ENCODE data around the gene SSTR3.
"Not testable (repeated sequence)": the region's sequence is repeated elsewhere in the genome, so short reads cannot be mapped to it uniquely, and the experiment has no call there.

The SSTR3 gene

DNA sequence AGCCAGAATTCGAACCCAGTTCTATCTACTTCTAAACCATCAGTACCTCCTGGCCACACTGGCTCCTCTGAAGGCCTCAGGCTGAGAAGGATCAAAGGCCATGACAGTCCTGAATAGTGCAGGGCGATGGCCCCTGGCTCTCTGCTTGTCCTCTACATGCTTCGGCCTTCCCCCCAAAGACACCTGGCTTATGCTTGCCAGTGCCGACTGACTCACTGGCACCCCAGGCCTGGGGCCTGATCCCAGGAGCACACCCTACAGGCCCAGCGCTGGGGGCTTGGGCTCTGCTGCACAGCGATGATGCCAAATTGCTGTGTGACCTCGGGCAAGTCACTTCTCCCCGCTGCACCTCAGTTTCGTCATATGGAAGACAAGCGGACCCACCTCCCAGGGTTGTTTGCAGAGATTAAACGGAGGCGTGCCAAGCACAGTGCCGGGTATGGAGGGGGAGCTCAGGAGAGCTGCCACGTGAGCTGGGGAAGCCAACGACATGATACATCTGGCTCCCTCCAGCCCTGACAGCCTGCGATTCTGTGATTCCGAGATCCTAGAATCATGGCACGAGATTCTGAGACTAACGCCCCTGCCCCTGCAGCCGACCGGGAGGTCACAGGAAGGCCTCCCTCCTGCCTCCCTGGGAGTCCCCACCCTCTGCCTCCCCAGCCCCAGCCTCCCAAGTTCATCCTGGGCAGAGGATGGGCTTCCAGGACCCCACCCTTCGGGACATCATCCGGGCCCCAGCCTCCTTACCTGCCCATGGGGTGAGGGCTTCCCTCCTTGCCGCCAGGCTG is 1.0 kb downstream of the SSTR3 start:
- DNase-seq (ENCODE audit: low read depth, low spot score) = no peak

DNA sequence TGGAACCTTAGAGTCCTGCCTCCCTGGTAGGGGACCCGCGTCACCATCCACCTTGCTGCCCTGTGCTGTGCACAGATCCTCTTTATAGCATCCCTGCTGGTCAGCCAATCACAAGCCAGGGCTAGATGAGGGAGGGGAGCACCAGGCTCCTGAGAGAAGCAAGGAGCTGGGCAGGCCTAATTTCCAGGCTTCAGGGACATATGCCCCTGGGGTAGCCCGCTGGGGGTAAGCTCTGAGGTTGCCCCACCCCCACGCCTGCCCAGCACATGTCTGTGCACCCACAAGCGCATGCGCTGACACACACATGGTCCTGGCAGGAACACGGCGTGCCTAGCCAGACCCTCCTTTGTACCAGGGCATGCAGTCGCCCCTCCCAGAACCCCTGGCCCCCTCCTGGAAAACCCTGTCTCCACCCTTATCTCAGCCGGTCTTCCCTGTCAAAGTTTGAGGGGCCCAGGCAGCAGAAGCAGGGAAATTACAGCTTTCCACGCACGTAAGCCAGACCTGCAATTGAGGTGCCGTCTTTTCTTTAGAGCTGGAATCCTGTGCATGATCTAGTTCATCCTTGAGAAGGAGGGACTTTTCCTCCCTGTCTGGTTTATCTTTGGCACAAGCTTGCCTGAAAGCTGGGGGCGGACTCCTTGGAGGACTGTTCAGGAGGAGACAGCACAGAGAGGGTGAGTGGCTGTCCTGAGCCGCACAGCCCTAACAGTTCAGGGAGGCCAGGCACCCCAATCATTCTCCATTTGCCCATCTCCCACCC is 2.1 kb downstream of the SSTR3 start:
- DNase-seq (ENCODE audit: low read depth, low spot score) = no peak

DNA sequence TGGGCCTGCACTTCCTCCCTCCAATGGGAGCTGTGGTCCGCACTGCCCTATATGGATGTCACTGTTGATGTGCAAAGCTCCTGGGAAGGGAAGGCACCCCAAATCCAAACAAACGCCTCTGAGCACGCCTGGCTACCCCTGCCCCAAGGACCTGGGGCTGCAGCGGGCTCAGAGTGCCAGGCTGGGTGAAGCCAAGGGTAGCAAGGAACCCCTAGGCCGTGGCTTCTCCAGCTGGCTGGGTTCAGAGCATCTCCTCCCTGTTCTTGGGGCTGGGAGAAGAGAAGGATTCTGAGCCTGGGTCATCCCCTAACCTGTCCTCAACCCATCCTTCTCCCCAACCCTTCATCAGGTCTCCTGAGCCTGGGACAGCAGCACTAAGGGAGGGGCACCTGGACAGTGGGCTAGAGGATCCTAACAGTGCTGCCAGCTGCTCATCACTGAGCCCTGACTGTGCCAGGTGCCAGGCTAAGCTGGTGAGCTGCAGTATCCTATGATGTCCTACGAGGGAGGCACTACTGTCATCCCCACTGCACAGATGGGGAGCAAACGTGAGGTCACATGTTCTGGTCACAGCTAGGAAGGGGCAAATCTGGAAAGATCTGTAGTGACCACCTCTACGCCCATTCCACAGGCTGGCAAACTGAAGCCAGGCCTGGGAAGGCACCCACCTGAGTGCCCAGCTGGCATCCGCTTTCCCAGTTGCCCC is 3.0 kb downstream of the SSTR3 start:
- no peak for DNase-seq (ENCODE audit: low read depth, low spot score)

DNA sequence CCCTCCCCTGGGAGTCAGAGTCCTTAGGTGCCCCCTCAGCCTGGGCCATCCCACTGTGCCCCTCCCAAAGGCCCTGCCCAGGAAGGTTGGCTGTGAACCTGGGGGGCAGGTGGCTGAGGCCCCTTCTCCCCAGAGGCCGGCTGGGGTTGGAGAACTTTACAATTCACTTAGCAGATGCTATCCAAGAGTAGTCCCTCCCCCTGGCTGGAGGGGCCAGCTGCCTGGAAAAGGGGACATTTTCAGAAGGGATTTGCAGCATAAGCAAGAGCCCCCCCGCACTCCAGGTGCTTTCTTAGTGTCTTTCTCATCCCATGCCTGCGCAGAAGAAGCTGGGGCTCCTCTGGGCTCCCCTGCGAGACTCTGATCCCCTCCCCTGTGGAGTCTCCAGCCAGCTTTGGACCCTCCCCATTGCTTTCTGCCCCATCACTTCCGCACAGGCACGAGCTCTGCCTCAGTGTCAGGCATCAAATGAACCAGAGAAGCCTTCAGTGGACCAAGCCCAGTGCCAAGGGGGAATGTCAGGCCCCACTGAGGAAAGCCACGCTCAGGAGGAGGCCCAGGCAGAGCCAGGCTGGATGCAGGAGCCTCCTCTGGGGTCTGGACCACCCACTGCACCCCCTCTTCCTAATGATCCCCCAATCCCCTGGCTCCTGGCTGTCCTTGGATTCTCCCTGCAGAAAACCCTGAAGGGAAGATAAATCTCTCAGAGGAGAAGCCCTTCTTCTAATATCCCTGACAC is 3.7 kb downstream of the SSTR3 start:
- DNase-seq (ENCODE audit: low read depth, low spot score) = no peak

DNA sequence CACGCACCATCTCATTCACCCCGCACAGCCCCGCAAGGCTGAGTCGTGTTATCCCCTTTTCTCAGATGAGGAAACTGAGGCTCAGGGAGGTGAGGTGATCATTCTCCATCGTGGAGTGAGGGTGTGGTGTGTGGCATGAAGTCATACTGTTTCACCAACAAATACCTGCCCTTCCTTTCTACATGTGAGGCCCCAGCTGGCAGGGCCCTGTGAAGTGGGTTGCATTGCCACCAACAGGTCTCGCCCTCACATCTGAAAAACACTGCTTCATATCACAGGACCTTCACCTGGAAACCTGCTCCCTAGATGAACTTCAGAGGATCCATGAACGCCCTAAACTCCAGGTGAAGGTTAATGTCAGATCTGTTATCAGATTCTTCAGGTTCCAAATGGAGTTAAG is 4.3 kb downstream of the SSTR3 start:
- DNase-seq (ENCODE audit: low read depth, low spot score) = no peak

DNA sequence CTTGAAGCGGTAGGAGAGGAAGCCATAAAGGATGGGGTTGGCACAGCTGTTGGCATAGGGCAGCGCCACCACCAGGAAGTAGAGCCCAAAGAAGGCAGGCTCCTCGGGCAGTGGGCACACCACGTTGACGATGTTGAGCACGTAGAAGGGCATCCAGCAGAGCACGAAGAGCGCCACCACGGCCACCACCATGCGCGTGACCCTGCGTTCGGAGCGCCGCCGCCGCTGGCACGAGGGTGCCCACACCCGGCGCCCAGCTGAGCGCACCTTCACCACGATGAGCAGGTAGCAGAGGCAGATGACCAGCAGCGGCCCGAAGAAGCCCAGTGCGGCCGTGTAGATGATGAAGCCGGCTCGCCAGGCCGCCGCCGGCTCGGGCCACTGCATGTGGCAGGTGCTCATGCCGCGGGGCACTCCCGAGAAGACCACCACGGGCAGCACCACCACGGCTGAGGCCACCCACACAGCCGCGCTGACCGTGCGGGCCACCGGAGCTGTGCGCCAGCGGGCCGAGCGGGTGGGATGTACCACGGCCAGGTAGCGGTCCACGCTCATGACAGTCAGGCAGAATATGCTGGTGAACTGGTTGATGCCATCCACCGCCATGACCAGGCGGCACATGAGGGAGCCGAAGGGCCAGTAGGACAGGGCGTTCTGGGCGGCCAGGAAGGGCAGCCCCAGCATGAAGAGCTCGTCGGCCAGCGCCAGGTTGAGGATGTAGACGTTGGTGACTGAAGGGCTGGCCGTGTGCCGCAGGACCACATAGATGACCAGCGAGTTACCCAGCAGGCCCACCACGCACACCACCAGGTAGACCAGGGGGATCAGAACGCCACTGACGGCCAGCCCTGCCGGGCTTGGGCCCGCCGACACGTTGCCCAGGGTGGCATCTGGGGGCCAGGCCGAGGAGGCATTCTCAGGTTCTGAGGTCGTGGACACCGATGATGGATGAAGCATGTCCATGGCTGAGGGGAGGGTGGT is 5.1 kb downstream of the SSTR3 start:
- no peak for DNase-seq (ENCODE audit: low read depth, low spot score)

DNA sequence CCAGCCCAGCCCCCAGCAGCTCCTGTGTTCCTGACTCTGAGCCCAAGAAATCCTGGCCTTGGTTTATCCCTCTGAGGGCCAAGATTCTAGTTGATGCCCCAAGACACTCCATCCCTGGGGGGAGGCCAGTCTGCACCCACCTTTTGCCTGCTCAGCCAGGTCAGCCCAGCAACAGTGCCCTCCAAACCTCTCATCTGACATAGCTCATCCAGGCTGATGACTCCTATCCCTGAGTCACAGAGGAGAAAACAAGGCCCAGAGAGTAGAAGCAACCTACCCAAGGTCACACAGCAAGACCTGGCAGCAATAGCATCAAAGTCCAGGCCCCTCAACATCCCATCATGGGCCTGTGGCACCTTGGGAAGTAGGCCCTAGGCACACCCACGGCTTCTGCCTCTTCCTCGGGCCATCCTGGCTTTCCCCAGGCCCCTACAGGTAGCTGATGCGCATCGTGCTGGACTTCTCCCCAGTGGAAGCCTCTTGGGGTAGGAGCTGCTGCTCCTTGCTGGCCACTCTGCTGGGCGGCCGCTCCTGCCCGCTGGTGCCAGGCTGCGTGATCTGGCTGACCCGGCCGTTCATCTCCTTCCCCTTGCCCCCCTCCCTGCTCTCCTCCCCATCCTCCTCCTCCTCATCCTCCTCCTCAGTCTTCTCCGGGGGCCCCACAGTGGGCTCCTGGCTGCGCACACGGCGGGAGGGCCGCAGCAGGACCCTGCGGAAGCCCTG is 6.0 kb downstream of the SSTR3 start:
- DNase-seq (ENCODE audit: low read depth, low spot score) = no peak

DNA sequence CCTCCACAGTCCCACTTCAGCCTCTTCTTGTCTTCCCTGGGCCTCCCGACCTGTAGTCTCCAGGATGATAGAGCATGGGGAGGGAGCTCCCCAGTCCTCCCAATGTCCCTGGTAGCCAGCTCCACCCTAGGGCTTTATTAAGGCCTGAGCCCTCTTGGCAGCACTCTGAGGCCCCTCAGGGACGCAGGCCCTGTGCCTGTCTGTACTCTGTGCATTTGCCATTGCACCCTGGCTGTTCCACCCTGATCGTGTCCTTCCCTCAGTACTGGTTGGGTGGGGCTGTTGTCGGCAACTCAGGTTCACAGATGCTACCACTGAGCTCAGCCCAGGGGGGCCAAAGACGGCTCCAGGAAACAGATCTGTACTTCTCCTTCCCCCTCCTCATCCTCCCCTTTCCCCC is 7.2 kb downstream of the SSTR3 start:
- DNase-seq (ENCODE audit: low read depth, low spot score) = no peak

DNA sequence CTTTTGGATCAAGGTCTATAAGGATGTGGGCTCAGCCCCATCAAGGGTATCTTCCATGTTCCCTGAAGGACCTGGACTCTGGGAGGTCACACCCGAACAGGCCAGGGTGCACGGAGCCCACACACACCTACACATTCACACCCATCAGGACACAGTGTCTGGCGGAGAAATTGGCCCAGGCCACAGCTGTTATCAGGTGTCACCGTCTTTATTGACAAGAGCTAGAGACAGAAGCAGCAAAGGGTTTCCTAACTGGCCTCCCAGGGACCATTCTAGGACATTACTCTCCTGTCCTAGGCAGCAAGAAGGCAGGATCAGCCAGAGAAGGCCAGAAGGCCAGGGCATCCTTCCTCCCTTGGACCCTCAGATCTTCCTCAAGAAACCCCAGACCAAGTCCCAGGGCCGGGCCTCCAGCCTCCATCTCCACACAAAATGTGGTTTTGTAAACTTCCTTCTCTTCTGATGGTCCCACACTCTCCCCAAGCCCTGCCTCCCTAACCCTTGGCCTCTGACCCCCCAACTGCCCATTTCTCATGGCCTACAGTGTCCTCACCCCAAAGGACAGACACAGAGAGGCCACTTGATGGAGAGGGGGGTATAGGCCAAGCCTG is 8.1 kb downstream of the SSTR3 start:
- DNase-seq (ENCODE audit: low read depth, low spot score) = no peak

DNA sequence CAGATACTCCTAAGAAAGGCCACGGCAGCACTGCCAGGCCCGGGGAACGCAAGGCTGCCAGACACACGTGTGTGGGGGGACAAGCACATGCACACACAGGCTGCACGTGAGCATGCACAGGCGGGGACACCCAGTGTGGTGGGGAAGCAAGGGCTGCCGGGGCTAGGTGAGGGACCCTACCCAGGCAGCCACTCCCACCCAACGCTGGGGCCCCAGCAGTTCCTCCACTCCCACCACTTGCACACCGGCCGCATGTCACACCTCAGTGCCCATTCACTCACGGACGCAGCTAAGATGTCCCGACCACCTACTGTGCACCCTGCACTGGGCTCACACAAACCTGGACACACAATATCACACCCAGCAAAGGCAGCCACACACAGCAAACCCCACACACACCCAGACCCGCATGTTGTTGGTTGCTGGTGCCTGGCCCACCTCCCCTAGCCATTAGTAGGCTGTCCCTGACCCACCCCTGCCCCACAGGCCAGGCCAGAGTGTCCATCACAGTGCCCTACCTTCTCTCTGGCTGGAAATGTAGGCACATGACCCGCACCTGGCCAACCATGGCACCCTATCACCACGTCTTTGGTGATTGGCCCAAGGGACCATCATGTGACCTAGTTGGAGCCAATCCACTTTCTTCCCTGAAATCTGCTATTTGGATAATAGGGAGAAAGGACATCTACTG is 8.8 kb downstream of the SSTR3 start:
- DNase-seq (ENCODE audit: low read depth, low spot score) = no peak

DNA sequence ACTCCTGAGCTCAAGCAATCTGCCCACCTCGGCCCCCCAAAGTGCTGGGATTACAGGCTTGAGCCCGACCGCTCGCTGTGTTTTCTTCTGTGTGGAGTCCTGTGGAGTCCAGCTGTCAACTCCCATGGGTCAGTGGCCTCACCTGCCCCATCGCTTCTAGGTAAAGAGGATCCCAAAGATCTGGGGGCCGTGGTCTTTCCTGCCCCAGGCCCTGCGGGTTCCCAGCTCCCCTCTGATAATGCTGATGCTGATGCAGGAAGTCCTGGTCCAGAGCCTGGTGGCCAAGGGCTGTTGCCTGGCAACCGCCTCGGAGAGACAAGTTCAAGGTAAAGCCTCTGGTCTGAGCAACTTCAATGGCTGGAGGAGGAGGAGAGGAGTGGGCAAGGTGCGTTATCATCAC is 9.6 kb downstream of the SSTR3 start:
- DNase-seq (ENCODE audit: low read depth, low spot score) = no peak

DNA sequence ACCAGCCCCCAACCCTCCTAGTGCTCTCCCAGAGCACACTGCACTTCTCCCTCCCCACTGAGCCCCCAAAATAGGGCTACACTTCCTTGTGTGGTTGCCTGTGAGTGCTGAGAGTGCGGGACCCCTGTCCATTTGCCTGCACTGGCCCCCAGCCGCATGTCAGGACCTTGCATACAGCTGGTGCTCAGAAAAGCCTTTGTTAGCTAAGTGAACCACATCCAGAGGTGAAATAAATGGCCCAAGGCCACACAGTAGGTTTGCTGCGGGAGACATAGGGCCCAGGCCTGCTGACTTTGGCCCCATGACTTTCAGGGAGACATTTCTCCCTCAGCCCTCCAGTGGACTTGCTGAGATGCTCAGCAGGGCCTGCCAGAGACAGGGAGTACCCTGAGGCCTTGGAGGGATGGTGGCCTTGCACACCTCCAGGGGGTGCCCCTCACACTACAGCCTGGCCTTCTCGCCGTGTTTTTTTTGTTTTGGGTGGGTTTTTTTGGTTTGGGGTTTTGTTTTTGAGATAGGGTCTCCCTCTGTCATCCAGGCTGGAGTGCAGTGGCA is 10.2 kb downstream of the SSTR3 start:
- no peak for DNase-seq (ENCODE audit: low read depth, low spot score)

DNA sequence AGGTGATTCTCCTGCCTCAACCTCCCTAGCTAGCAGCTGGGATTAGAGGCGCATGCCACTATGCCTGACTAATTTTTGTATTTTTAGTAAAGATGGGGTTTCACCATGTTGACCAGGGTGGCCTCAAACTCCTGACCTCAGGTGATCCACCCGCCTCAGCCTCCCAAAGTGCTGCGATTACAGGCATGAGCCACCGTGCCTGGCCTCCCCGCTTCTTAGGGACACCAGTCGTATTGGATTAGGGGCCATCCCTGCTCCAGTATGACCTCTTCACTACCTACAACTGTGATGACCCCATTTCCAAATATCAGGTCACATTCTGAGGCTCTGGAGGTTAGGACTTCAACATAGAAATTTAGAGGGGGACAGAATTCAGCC is 10.8 kb downstream of the SSTR3 start:
- DNase-seq (ENCODE audit: low read depth, low spot score) = not testable (repeated sequence)

DNA sequence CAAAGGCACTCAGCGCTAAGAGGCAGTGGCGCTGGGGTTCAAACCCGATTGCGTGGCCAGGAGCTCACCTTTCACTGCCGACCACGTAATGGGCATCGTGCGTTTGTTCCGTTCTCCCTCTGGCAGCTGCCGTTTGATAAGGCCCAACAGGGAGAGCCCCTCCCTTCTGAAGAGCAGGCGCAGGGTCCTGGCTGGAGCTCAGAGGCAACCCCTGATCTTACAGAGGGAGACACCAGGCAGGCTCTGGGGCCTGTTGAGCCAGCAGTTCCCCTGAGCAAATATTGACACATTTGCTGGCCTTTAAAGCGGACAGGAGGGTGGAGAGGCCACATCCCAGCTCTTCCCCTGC is 12.5 kb downstream of the SSTR3 start:
- DNase-seq (ENCODE audit: low read depth, low spot score) = no peak

DNA sequence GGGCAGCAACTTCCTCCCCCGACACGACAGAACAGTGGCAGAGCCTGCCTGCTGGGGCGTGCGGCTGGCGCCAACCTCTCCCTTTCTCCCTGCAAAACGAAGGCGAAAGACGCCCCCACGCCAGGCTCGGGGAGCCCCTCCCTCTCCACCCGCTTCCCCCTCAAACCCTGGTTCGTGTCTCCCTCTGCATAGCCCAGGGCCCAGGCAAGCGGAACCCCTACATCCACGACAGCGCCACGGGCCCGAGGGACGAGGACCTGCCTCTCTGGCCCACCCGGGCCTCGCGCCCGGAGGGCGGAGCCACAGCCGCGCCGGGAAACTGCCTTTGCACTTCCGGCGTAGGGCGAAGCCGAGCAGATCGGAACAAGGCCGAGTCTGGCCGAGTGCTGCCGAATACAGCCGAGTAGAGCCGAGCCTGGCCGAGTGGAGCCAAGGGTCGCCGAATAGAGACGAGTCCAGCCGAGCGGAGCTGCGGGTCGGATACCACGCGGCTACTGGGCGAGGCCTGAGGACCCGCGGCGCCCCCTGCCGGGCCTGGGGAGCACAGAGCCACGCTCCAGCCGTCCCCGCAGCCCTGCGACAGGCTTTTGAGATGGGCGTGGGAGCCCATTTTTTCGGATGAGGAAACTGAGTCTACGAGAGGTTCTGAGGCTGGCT is 13.0 kb downstream of the SSTR3 start:
- DNase-seq (ENCODE audit: low read depth, low spot score) = peak; percentile 98

DNA sequence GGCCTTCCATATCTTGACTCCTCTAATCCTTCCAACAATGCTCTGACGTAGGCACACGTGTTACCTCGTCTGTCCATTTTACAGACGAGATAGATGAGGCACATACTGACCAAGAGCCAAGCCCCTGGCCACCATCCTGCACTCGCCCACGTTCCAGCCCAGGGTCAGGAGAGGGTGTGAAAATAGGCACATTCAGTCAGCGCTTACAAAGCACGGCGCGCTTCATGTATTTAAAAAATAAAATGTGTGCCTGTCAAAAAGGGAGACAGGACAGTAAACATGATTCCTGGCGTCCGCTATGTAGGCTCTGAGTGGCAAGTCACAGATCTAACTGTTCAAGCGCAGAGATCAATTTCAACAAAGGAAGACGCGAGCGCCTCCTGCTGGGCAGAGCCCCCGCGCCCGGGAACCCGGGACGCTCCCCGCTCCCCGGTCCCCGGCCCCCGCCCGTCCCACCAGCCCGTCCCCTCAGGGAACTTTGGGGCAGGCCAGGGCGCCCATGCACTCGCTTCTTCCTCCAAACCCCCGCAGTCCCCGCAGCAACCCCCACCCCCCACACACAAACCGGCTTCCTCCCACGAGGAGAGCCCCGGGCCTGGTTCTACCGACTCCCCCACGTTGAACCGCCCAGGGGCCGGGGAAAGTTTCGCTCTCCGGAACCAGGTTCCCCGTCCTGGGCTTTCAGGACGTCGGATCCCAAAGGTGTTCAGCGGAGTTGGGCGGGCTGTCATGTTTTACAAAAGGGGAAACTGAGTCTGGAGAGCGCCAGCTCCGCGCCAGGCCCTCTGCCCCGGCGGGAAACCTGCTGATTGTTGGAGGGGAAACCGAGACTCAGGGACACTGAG is 13.8 kb downstream of the SSTR3 start:
- peak; percentile 79 for DNase-seq (ENCODE audit: low read depth, low spot score)
